ENCODE data around the gene PNMA8C. TPM values are rescaled to one million over a fixed set of nuclear protein-coding genes. Genes with fewer than 3 reads are reported as not detected.

The PNMA8C gene
- total RNA-seq, 4 donors from 2014 or later = 0.13 TPM; not detected in 3

DNA sequence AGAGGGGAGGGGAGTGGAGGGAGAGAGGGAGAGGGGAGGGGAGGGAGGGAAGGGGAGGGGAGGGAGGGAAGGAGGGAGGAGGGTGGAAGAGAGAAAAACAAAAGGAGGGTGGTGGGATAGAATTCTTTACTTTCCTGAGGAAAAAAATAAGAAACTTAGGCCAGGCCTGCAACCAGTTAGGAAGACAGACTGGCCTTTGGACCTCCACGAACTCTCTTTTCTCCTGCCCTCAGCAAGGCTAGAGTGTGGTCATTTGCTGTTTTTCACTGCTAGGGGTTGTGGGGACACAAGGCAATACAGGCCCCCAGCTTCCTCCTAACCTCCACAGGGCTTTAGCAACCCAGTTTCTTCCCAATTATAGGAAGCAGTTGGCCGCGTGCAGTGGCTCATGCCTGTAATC is 19.5 kb downstream of the PNMA8C start:
- Histone ChIP-seq H3K27me3 (peaks cover 68% of the 10 kb centered on the region), H3K9me3 (no peaks in the 10 kb centered on the region), H3K27ac (no peak overlapping the region), H3K36me3 (no peaks in the 10 kb centered on the region), H3K4me1 (peaks cover 52% of the 10 kb centered on the region), H3K4me3 (no peak overlapping the region)
- TF ChIP-seq EP300 (IDR thresholded peaks at IDR 0.05) (no peak), POLR2A (IDR thresholded peaks at IDR 0.05) (no peak), POLR2AphosphoS5 (IDR thresholded peaks at IDR 0.05) (no peak)
- TF ChIP-seq, protein P1, sequence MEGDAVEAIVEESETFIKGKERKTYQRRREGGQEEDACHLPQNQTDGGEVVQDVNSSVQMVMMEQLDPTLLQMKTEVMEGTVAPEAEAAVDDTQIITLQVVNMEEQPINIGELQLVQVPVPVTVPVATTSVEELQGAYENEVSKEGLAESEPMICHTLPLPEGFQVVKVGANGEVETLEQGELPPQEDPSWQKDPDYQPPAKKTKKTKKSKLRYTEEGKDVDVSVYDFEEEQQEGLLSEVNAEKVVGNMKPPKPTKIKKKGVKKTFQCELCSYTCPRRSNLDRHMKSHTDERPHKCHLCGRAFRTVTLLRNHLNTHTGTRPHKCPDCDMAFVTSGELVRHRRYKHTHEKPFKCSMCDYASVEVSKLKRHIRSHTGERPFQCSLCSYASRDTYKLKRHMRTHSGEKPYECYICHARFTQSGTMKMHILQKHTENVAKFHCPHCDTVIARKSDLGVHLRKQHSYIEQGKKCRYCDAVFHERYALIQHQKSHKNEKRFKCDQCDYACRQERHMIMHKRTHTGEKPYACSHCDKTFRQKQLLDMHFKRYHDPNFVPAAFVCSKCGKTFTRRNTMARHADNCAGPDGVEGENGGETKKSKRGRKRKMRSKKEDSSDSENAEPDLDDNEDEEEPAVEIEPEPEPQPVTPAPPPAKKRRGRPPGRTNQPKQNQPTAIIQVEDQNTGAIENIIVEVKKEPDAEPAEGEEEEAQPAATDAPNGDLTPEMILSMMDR (IDR thresholded peaks at IDR 0.05) = no peak
- WGBS = 72% methylated on average over 3 of the region's 3 CpGs
- DNase-seq (ENCODE audit: low spot score in 2 of 2) = no peak

- 12% methylated on average over 11 of the region's 11 CpGs for WGBS
- Histone ChIP-seq H3K27ac (no peak overlapping the region), H3K9me3 (no peaks in the 10 kb centered on the region), H3K27me3 (peaks cover 70% of the 10 kb centered on the region), H3K4me3 (no peak overlapping the region), H3K36me3 (no peaks in the 10 kb centered on the region), H3K4me1 (peaks cover 55% of the 10 kb centered on the region)
- DNase-seq (ENCODE audit: low spot score in 2 of 2) = no peak
- no peak for TF ChIP-seq EP300 (IDR thresholded peaks at IDR 0.05)
- TF ChIP-seq, protein P1 (IDR thresholded peaks at IDR 0.05) = no peak
- TF ChIP-seq POLR2AphosphoS5 (IDR thresholded peaks at IDR 0.05) = no peak
- no peak for TF ChIP-seq POLR2A (IDR thresholded peaks at IDR 0.05)
Observed at GRCh38 chr19:46408664-46409039, 20.1 kb downstream of the PNMA8C start.

GRCh38 chr19:46407856-46408663 is 20.7 kb downstream of the PNMA8C start:
- no peak for TF ChIP-seq EP300 (IDR thresholded peaks at IDR 0.05)
- TF ChIP-seq POLR2A (IDR thresholded peaks at IDR 0.05) = no peak
- TF ChIP-seq, protein P1 (IDR thresholded peaks at IDR 0.05) = no peak
- H3K27ac ChIP-seq = no peak overlapping the region
- no peaks in the 10 kb centered on the region for H3K36me3 ChIP-seq
- peaks cover 64% of the 10 kb centered on the region for H3K27me3 ChIP-seq
- DNase-seq (ENCODE audit: low spot score in 2 of 2) = no peak
- no peak overlapping the region for H3K4me3 ChIP-seq
- H3K9me3 ChIP-seq = no peaks in the 10 kb centered on the region
- WGBS = 22% methylated on average over 15 of the region's 23 CpGs
- H3K4me1 ChIP-seq = peaks cover 50% of the 10 kb centered on the region

- TF ChIP-seq POLR2AphosphoS5 (IDR thresholded peaks at IDR 0.05) (no peak), EP300 (IDR thresholded peaks at IDR 0.05) (no peak), POLR2A (IDR thresholded peaks at IDR 0.05) (no peak)
- TF ChIP-seq, protein P1 (IDR thresholded peaks at IDR 0.05) = no peak
- Histone ChIP-seq H3K9me3 (no peaks in the 10 kb centered on the region), H3K4me3 (no peak overlapping the region), H3K36me3 (no peaks in the 10 kb centered on the region), H3K27me3 (peaks cover 53% of the 10 kb centered on the region), H3K4me1 (peaks cover 41% of the 10 kb centered on the region), H3K27ac (no peak overlapping the region)
- 19% methylated on average over 6 of the region's 6 CpGs for WGBS
- no peak for DNase-seq (ENCODE audit: low spot score in 2 of 2)
Observed at GRCh38 chr19:46406976-46407375, 21.8 kb downstream of the PNMA8C start.

- DNase-seq (ENCODE audit: low spot score in 2 of 2) = no peak
- Histone ChIP-seq H3K27me3 (peaks cover 42% of the 10 kb centered on the region), H3K36me3 (no peaks in the 10 kb centered on the region), H3K27ac (peak overlapping the region; percentile 31), H3K4me1 (peaks cover 30% of the 10 kb centered on the region), H3K4me3 (peak overlapping the region; percentile 41), H3K9me3 (no peaks in the 10 kb centered on the region)
- TF ChIP-seq EP300 (IDR thresholded peaks at IDR 0.05) (no peak), POLR2AphosphoS5 (IDR thresholded peaks at IDR 0.05) (no peak), POLR2A (IDR thresholded peaks at IDR 0.05) (no peak)
- TF ChIP-seq, protein P1 (IDR thresholded peaks at IDR 0.05) = no peak
- WGBS = 22% methylated on average over 36 of the region's 41 CpGs
Observed at GRCh38 chr19:46404753-46405468, 23.8 kb downstream of the PNMA8C start.
